ENCODE results near the gene CLIC4. TPM values are rescaled to one million over a fixed set of nuclear protein-coding genes. Genes with fewer than 3 reads are reported as not detected.

The CLIC4 gene
- total RNA-seq, 2 donors from 2014 or later = 77.2 to 124 TPM

DNA sequence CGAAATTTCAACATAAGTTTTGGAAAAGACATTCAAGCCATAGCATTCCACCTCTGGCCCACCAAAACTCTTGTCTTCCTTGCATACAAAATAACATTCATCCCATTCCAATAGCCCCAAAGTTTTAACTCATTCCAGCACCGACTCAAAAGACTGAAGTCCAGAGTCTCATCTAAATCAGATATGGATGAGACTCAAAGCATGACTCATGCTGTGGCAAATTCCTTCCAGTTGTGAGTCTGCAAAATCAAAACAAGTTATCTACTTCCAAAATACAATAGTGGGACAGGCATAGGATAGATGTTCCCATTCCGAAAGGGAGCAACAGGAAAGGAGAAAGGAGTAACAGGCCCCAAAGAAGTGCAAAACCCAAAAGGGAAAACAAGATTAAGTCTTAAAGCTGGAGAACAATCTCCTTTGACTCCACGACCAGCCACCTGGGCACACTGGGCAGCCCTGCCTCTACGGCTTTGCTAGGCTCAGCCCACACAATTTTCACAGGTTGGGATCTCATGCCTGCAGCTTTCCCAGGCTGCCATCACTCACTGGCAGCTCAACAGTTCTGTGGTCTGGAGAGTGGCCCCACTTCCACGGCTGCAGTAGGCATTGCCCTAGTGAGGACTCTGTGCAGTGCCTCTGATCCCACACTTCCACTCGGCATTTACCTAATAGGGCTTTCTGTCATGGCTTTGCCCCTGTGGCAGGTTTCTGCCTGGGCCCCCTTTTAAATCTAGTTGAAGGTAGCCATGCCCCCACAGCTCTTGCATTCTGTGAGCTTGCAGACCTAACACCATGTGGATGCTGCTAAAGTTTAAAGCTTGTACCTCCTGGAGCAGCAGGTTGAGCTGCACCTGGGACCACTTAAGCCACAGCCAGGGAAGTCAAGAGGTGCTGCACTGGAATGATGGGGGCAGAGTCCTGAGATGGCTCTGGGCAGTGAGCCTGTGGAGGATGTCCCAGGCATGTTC, 133.8 kb downstream of the CLIC4 start:
- Histone ChIP-seq H3K27ac (no peak overlapping the region), H3K36me3 (no peaks in the 10 kb centered on the region), H3K27me3 (replicated peaks; ENCODE audit: insufficient read depth) (no peaks in the 10 kb centered on the region), H3K4me3 (no peak overlapping the region), H3K9me3 (no peaks in the 10 kb centered on the region), H3K4me1 (replicated peaks) (no peaks in the 10 kb centered on the region)
- TF ChIP-seq, protein P1, sequence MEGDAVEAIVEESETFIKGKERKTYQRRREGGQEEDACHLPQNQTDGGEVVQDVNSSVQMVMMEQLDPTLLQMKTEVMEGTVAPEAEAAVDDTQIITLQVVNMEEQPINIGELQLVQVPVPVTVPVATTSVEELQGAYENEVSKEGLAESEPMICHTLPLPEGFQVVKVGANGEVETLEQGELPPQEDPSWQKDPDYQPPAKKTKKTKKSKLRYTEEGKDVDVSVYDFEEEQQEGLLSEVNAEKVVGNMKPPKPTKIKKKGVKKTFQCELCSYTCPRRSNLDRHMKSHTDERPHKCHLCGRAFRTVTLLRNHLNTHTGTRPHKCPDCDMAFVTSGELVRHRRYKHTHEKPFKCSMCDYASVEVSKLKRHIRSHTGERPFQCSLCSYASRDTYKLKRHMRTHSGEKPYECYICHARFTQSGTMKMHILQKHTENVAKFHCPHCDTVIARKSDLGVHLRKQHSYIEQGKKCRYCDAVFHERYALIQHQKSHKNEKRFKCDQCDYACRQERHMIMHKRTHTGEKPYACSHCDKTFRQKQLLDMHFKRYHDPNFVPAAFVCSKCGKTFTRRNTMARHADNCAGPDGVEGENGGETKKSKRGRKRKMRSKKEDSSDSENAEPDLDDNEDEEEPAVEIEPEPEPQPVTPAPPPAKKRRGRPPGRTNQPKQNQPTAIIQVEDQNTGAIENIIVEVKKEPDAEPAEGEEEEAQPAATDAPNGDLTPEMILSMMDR (IDR thresholded peaks at IDR 0.05) = no peak
- no peak for TF ChIP-seq POLR2AphosphoS5 (IDR thresholded peaks at IDR 0.05)
- no peak for TF ChIP-seq POLR2A (IDR thresholded peaks at IDR 0.05)
- intact Hi-C loops (cut with DNase I) = no loop called here
- 77% methylated on average over 7 of the region's 7 CpGs for WGBS
- DNase-seq (ENCODE audit: low spot score) = no peak

DNA sequence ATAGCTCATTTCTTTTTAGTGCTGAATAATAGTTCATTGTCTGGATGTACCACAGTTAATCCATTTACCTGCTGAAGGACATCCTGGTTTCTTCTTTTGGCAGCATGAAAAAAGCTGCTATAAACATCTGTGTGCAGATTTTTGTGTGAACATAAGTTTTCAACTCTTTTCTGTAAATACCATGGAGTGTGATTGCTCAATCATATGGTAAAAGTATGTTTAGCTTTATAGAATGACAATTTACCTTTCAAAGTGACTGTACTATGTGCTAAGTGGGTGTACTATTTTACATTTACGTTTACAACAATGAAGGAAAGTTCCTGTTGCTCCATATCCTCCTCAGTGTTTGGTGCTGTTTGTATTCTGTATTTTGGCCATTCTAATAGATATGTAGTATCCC, 135.8 kb downstream of the CLIC4 start:
- intact Hi-C loops (cut with DNase I) = no loop called here
- no peaks in the 10 kb centered on the region for H3K36me3 ChIP-seq
- TF ChIP-seq POLR2AphosphoS5 (IDR thresholded peaks at IDR 0.05) = no peak
- TF ChIP-seq POLR2A (IDR thresholded peaks at IDR 0.05) = no peak
- TF ChIP-seq, protein P1 (IDR thresholded peaks at IDR 0.05) = no peak
- no peaks in the 10 kb centered on the region for H3K9me3 ChIP-seq
- no peak for DNase-seq (ENCODE audit: low spot score)
- H3K4me1 ChIP-seq (replicated peaks) = no peaks in the 10 kb centered on the region
- no peak overlapping the region for H3K27ac ChIP-seq
- no peaks in the 10 kb centered on the region for H3K27me3 ChIP-seq (replicated peaks; ENCODE audit: insufficient read depth)
- no peak overlapping the region for H3K4me3 ChIP-seq
- WGBS = 29% methylated on average over 1 of the region's 1 CpG

DNA sequence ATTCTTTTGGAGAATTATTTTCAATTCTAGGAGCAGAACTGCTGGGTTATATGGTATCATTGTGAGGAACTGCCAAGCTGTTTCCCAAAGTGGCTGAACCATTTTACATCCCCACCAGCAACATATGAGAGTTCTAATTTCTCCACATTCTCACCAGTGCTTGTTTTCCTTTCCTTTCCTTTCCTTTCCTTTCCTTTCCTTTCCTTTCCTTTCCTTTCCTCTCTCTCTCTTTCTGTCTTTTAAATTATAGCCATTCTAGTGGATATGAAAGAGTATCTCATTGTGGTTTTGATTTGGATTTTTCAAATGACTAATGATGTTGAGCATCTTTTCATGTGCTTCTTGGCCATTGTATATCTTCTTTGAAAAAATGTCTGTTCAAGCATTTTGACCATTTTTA, 139.5 kb downstream of the CLIC4 start:
- DNase-seq (ENCODE audit: low spot score) = no peak
- Histone ChIP-seq H3K4me3 (no peak overlapping the region), H3K27ac (no peak overlapping the region), H3K27me3 (replicated peaks; ENCODE audit: insufficient read depth) (no peaks in the 10 kb centered on the region), H3K36me3 (no peaks in the 10 kb centered on the region), H3K9me3 (no peaks in the 10 kb centered on the region), H3K4me1 (replicated peaks) (no peaks in the 10 kb centered on the region)
- intact Hi-C loops (cut with DNase I) = no loop called here
- TF ChIP-seq POLR2A (IDR thresholded peaks at IDR 0.05) = no peak
- TF ChIP-seq POLR2AphosphoS5 (IDR thresholded peaks at IDR 0.05) = no peak
- TF ChIP-seq, protein P1 (IDR thresholded peaks at IDR 0.05) = no peak

DNA sequence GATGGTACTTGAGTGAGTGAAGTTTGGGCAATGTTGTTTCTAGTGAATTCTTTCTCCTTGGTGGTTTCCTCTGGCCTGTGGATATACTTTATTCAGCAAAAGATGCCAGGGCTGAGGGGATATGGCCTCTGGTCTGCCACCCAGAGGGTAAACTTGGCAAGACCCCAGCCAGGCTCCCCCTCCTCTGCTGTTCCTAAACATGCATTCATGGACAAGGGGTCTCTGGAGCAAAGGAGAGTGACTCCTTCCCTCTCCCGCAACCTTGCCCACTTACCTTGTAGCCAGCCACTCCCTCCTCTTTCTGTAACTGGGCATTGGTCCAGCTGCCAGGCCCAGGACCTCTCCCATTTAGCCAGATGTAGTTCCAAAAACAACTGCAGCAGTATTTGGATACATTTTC, 141.0 kb downstream of the CLIC4 start:
- no peaks in the 10 kb centered on the region for H3K36me3 ChIP-seq
- H3K27me3 ChIP-seq (replicated peaks; ENCODE audit: insufficient read depth) = no peaks in the 10 kb centered on the region
- TF ChIP-seq, protein P1 (IDR thresholded peaks at IDR 0.05) = no peak
- TF ChIP-seq POLR2A (IDR thresholded peaks at IDR 0.05) (no peak), POLR2AphosphoS5 (IDR thresholded peaks at IDR 0.05) (no peak)
- no peaks in the 10 kb centered on the region for H3K4me1 ChIP-seq (replicated peaks)
- DNase-seq (ENCODE audit: low spot score) = no peak
- H3K27ac ChIP-seq = no peak overlapping the region
- 84% methylated on average over 1 of the region's 1 CpG for WGBS
- intact Hi-C loops (cut with DNase I) = no loop called here
- H3K4me3 ChIP-seq = no peak overlapping the region
- no peaks in the 10 kb centered on the region for H3K9me3 ChIP-seq
